HCT116 (cell line): ENCODE results near the gene EPHB2. TPM values are rescaled to one million over a fixed set of nuclear protein-coding genes. Genes with fewer than 3 reads are reported as not detected.

ENCODE experiments used
- ATAC-seq: fragments of 200-7000 bp; cut with Tn5 transposase; 2 replicates; pipeline ENCODE4 v1.9.1; 2020; ENCODE audit warnings: mild to moderate bottlenecking, moderate library complexity
- BruUV-seq: library from RNA; stranded (reverse); fragments of 400-500 nt; replicated peaks from 2 replicates; lab custom pipeline; 2021; lab: Mats Ljungman, UMichigan
- CTCF ChIA-PET: fragments of 300-600 bp; sonication (Branson Sonifier 250); formaldehyde crosslinking; loops from one replicate; lab custom pipeline; 2021; ENCODE audit warnings: antibody characterized with exemption; lab: Charles Lee
- POLR2A ChIA-PET: fragments of 300-600, 350-600 bp; sonication (Branson Sonifier 250); formaldehyde crosslinking; loops from one replicate; lab custom pipeline; 2021; ENCODE audit warnings: antibody characterized with exemption; lab: Charles Lee
- RAD21 ChIA-PET, 2 experiments: fragments of 300-600 bp; sonication (Branson Sonifier 250); formaldehyde crosslinking; loops; one replicate each; lab custom pipeline; 2023; ENCODE audit warnings: low total read pairs in 2 of 2; ENCODE audit not compliant: uncharacterized antibody in 2 of 2, unreplicated experiment in 2 of 2, low non-redundant PET in 1 of 2; lab: Charles Lee
- DNase-seq: peaks from one replicate; pipeline ENCODE4 v3.0.0-alpha.2; 2010; ENCODE audit warnings: low read depth, low spot score
- H2AFZ ChIP-seq: fragments of 200-600 bp; shearing (Covaris generic), sonication (generic); 2 replicates; pipeline ENCODE4 v1.6.1; 2017; ENCODE audit warnings: low read depth, mixed run types, mixed read lengths, antibody characterized with exemption, low read length; ENCODE audit not compliant: poor library complexity, severe bottlenecking
- H3K27ac ChIP-seq: 2 replicates; pipeline ENCODE4 v1.5.1; 2012; ENCODE audit warnings: low read depth, low read length
- H3K27me3 ChIP-seq: fragments of 200-600 bp; sonication (generic); 2 replicates; pipeline ENCODE4 v1.6.1; 2016; ENCODE audit warnings: mixed run types, low read length, mixed read lengths; ENCODE audit not compliant: insufficient read depth
- H3K36me3 ChIP-seq, 2 experiments: fragments of 200-500 bp in 1 of 2; fragments of 200-600 bp in 1 of 2; sonication (Bioruptor generic) in 1 of 2; sonication (generic) in 1 of 2; 2 replicates each; pipeline versions ENCODE4 v1.5.1 to v1.6.1; 2014 to 2016; ENCODE audit warnings: low read length in 2 of 2, inconsistent platforms in 1 of 2, mixed read lengths in 1 of 2, mixed run types in 1 of 2; ENCODE audit not compliant: insufficient read depth in 2 of 2, control insufficient read depth in 1 of 2
- H3K4me1 ChIP-seq, 2 experiments: fragments of 200-600 bp in 1 of 2; sonication (generic) in 1 of 2; 2 replicates each; pipeline versions ENCODE4 v1.5.1 to v1.6.1; 2012 to 2017; ENCODE audit warnings: low read length in 2 of 2, inconsistent platforms in 1 of 2, mild to moderate bottlenecking in 1 of 2, mixed read lengths in 1 of 2, mixed run types in 1 of 2, moderate library complexity in 1 of 2; ENCODE audit not compliant: insufficient read depth in 2 of 2, control insufficient read depth in 1 of 2
- H3K4me2 ChIP-seq: fragments of 200-600 bp; sonication (generic); 2 replicates; pipeline ENCODE4 v1.6.1; 2017; ENCODE audit warnings: mixed run types, low read length, mixed read lengths
- H3K4me3 ChIP-seq, 2 experiments: fragments of 200-600 bp in 1 of 2; sonication (generic) in 1 of 2; replicated peaks in 1 of 2; 2 replicates each; pipeline ENCODE4 v1.5.1; 2011 to 2016; ENCODE audit warnings: low read length in 2 of 2, control low read depth in 1 of 2, low read depth in 1 of 2, mild to moderate bottlenecking in 1 of 2, mixed read lengths in 1 of 2, mixed run types in 1 of 2
- H3K79me2 ChIP-seq: fragments of 200-600 bp; sonication (generic); 2 replicates; pipeline ENCODE4 v1.6.1; 2017; ENCODE audit warnings: mild to moderate bottlenecking, mixed run types, low read length, moderate library complexity, mixed read lengths; ENCODE audit not compliant: insufficient read depth
- H3K9ac ChIP-seq: fragments of 200-600 bp; sonication (generic); 2 replicates; pipeline ENCODE4 v1.6.1; 2016; ENCODE audit warnings: low read length, mixed read lengths
- H3K9me2 ChIP-seq: fragments of 200-600 bp; sonication (generic), shearing (Covaris generic); 2 replicates; pipeline ENCODE4 v1.6.1; 2017; ENCODE audit warnings: mixed run types, mild to moderate bottlenecking, moderate library complexity; ENCODE audit not compliant: insufficient read depth
- H3K9me3 ChIP-seq, 2 experiments: fragments of 200-500 bp in 1 of 2; fragments of 200-600 bp in 1 of 2; sonication (Bioruptor generic) in 1 of 2; sonication (generic) in 1 of 2; 2 replicates each; pipeline ENCODE4 v1.6.1; 2014 to 2017; ENCODE audit warnings: low read length in 2 of 2, mixed read lengths in 2 of 2, inconsistent platforms in 1 of 2, low read depth in 1 of 2, mild to moderate bottlenecking in 1 of 2, mixed run types in 1 of 2, moderate library complexity in 1 of 2; ENCODE audit not compliant: control insufficient read depth in 1 of 2, insufficient read depth in 1 of 2
- H4K20me1 ChIP-seq: fragments of 200-600 bp; sonication (generic), shearing (Covaris generic); 2 replicates; pipeline ENCODE4 v1.6.1; 2017; ENCODE audit warnings: mixed run types, mild to moderate bottlenecking, moderate library complexity; ENCODE audit not compliant: insufficient read depth
- CBX3 ChIP-seq: IDR thresholded peaks from 2 replicates; pipeline ENCODE4 v1.6.1; 2012; ENCODE audit warnings: low read depth
- EZH2phosphoT487 ChIP-seq: fragments of 200-600 bp; IDR thresholded peaks from 2 replicates; pipeline ENCODE4 v1.6.1; 2018; ENCODE audit warnings: antibody characterized with exemption, borderline replicate concordance
- JUND ChIP-seq: IDR thresholded peaks from 2 replicates; pipeline ENCODE4 v1.6.1; 2012
- POLR2A ChIP-seq: IDR thresholded peaks from 2 replicates; pipeline ENCODE4 v1.7.0; 2011; ENCODE audit warnings: borderline replicate concordance; ENCODE audit not compliant: insufficient read depth, insufficient read length; ENCODE audit errors: extremely low read depth
- POLR2AphosphoS5 ChIP-seq: IDR thresholded peaks from 2 replicates; pipeline ENCODE4 v1.6.1; 2011; ENCODE audit warnings: mild to moderate bottlenecking, low read depth, low read length, moderate library complexity
- RAD21 ChIP-seq: IDR thresholded peaks from 2 replicates; pipeline ENCODE4 v1.6.1; 2012; ENCODE audit warnings: low read depth, mild to moderate bottlenecking
- REST ChIP-seq: IDR thresholded peaks from 2 replicates; pipeline ENCODE4 v1.6.1; 2012; ENCODE audit warnings: low read depth
- SP1 ChIP-seq: IDR thresholded peaks from 2 replicates; pipeline ENCODE4 v1.6.1; 2012; ENCODE audit warnings: low read depth
- SRF ChIP-seq: IDR thresholded peaks from 2 replicates; pipeline ENCODE4 v1.6.1; 2012; ENCODE audit warnings: low read depth
- YY1 ChIP-seq: IDR thresholded peaks from 2 replicates; pipeline ENCODE4 v1.6.1; 2011; ENCODE audit warnings: low read length, low read depth, moderate library complexity, mild to moderate bottlenecking; ENCODE audit not compliant: insufficient replicate concordance; ENCODE audit errors: extremely low read depth
- ZBTB33 ChIP-seq: IDR thresholded peaks from 2 replicates; pipeline ENCODE4 v1.6.1; 2011; ENCODE audit warnings: mild to moderate bottlenecking, low read length, moderate library complexity; ENCODE audit not compliant: insufficient replicate concordance; ENCODE audit errors: extremely low read depth
- ZNF274 ChIP-seq: fragments of 200-500 bp; sonication (Bioruptor generic); IDR thresholded peaks from 2 replicates; pipeline ENCODE4 v1.6.1; 2014; ENCODE audit warnings: mild to moderate bottlenecking, low read depth, low read length, inconsistent platforms
- intact Hi-C: fragments of 100-400 bp; cut with micrococcal nuclease; formaldehyde crosslinking; loops from 2 replicates; pipeline ENCODE4 v1.10.0; 2022
- total RNA-seq: library from RNA; stranded (reverse); gene quantifications from one replicate; pipeline ENCODE4 v1.2.1, GENCODE V29; 2021; ENCODE audit not compliant: unreplicated experiment
- TF ChIP-seq, protein P1 (sequence below), 3 experiments: fragments of 200-600 bp in 1 of 3; sonication (generic) in 1 of 3; IDR thresholded peaks in 2 of 3; conservative IDR thresholded peaks in 1 of 3; 2 replicates each; pipeline ENCODE4 v1.5.1; 2012 to 2017; ENCODE audit warnings: low read depth in 2 of 3, low read length in 2 of 3, antibody characterized with exemption in 1 of 3, borderline replicate concordance in 1 of 3, control low read depth in 1 of 3, mild to moderate bottlenecking in 1 of 3, mixed read lengths in 1 of 3, mixed run types in 1 of 3, moderate library complexity in 1 of 3; ENCODE audit not compliant: insufficient read depth in 1 of 3

Gene EPHB2
- total RNA-seq, 1 experiment from 2014 or later: 19.5 TPM

- Histone ChIP-seq H3K9ac (no peak overlapping the region), H2AFZ (no peak overlapping the region), H3K9me2 (no peaks in the 10 kb centered on the region), H3K4me2 (no peak overlapping the region), H3K27me3 (no peaks in the 10 kb centered on the region), H3K79me2 (no peaks in the 10 kb centered on the region), H4K20me1 (no peaks in the 10 kb centered on the region), H3K4me3 (no peak overlapping the region), H3K36me3 (no peaks in the 10 kb centered on the region), H3K9me3 (no peaks in the 10 kb centered on the region), H3K4me1 (no peaks in the 10 kb centered on the region), H3K27ac (no peak overlapping the region)
- TF ChIP-seq EZH2phosphoT487 (no peak), POLR2A (no peak), CBX3 (no peak), RAD21 (no peak), JUND (no peak), SRF (no peak), ZNF274 (no peak), REST (no peak), ZBTB33 (no peak), YY1 (no peak), SP1 (no peak), POLR2AphosphoS5 (no peak)
- TF ChIP-seq, protein P1, sequence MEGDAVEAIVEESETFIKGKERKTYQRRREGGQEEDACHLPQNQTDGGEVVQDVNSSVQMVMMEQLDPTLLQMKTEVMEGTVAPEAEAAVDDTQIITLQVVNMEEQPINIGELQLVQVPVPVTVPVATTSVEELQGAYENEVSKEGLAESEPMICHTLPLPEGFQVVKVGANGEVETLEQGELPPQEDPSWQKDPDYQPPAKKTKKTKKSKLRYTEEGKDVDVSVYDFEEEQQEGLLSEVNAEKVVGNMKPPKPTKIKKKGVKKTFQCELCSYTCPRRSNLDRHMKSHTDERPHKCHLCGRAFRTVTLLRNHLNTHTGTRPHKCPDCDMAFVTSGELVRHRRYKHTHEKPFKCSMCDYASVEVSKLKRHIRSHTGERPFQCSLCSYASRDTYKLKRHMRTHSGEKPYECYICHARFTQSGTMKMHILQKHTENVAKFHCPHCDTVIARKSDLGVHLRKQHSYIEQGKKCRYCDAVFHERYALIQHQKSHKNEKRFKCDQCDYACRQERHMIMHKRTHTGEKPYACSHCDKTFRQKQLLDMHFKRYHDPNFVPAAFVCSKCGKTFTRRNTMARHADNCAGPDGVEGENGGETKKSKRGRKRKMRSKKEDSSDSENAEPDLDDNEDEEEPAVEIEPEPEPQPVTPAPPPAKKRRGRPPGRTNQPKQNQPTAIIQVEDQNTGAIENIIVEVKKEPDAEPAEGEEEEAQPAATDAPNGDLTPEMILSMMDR (IDR thresholded peaks at IDR 0.05 in 2 of 3, conservative IDR thresholded peaks at IDR 0.05 in 1 of 3; ENCODE audit: borderline replicate concordance in 1 of 3, insufficient read depth in 1 of 3, low read depth in 2 of 3, low read length in 2 of 3): no peak
- ATAC-seq: no peak
- ChIA-PET CTCF (no interaction called here), RAD21 (no interaction called here), POLR2A (no interaction called here)
- intact Hi-C loops: no loop called here
- no TSS peak for BruUV-seq
- no peak for DNase-seq
Observed at GRCh38 chr1:22796642-22797041, 86.0 kb downstream of the EPHB2 start.
